Activated naive CD8-positive, alpha-beta T cell treated with anti-CD3 and anti-CD28 coated beads, Interleukin-2, amount 50 U/mL, for 16 hours (primary cell): Measurements from ENCODE around the gene PLAAT1.

Experiments
- DNase-seq: peaks from one replicate; pipeline ENCODE4 v3.0.0-alpha.2; 2020; ENCODE audit warnings: low read depth, low spot score

PLAAT1 gene

GRCh38 chr3:193240850-193241706, at the start of gene PLAAT1:
PLAAT1 (plus strand) TSS chr3:193241222; CDS start chr3:193255651, 14,429 bp downstream.
- DNase-seq, result no peak

- DNase-seq, result no peak
These were observed 46.7 kb upstream of the PLAAT1 start for GRCh38 chr3:193194371-193194770.

- no peak for DNase-seq
These were observed 44.3 kb upstream of the PLAAT1 start for GRCh38 chr3:193196746-193197145.

GRCh38 chr3:193207290-193208273, 33.4 kb upstream of the PLAAT1 start:
- no peak for DNase-seq

GRCh38 chr3:193210618-193211017, 30.4 kb upstream of the PLAAT1 start:
- DNase-seq, result no peak

GRCh38 chr3:193211173-193211572, 29.8 kb upstream of the PLAAT1 start:
- no peak for DNase-seq

- DNase-seq, result no peak
These were observed 29.0 kb upstream of the PLAAT1 start for GRCh38 chr3:193211984-193212383.

GRCh38 chr3:193212844-193213243, 28.2 kb upstream of the PLAAT1 start:
- DNase-seq, result no peak

GRCh38 chr3:193214445-193214844, 26.6 kb upstream of the PLAAT1 start:
- no peak for DNase-seq

- DNase-seq, result no peak
These were observed 15.5 kb upstream of the PLAAT1 start for GRCh38 chr3:193225302-193226125.

GRCh38 chr3:193228206-193228605, 12.8 kb upstream of the PLAAT1 start:
- DNase-seq, result no peak

- DNase-seq, result no peak
These were observed 11.1 kb upstream of the PLAAT1 start for GRCh38 chr3:193229851-193230420.

GRCh38 chr3:193230610-193231009, 10.4 kb upstream of the PLAAT1 start:
- no peak for DNase-seq

GRCh38 chr3:193231201-193231600, 9.8 kb upstream of the PLAAT1 start:
- DNase-seq, result no peak

- no peak for DNase-seq
These were observed 4.4 kb upstream of the PLAAT1 start for GRCh38 chr3:193236599-193236998.

GRCh38 chr3:193237030-193237429, 4.0 kb upstream of the PLAAT1 start:
- DNase-seq, result no peak

GRCh38 chr3:193240436-193240849, 579 bp upstream of the PLAAT1 start:
- DNase-seq, result no peak

GRCh38 chr3:193241716-193242115, 694 bp downstream of the PLAAT1 start:
- DNase-seq, result no peak

GRCh38 chr3:193243571-193243970, 2.5 kb downstream of the PLAAT1 start:
- no peak for DNase-seq

- no peak for DNase-seq
These were observed 7.9 kb downstream of the PLAAT1 start for GRCh38 chr3:193248848-193249468.

GRCh38 chr3:193250492-193250891, 9.5 kb downstream of the PLAAT1 start:
- DNase-seq, result no peak
